ENCODE data around the gene RPL37. TPM values are rescaled to one million over a fixed set of nuclear protein-coding genes. Genes with fewer than 3 reads are reported as not detected.
A peak's percentile ranks its signal among the peaks of the same experiment; 100 is the strongest.
"Not testable (repeated sequence)": the region's sequence is repeated elsewhere in the genome, so short reads cannot be mapped to it uniquely, and the experiment has no call there.

The RPL37 gene
- total RNA-seq (1,348 and 1,380 TPM in 2 replicates), polyA plus RNA-seq (259 and 274 TPM in 2 replicates), polyA minus RNA-seq (1,095 and 1,451 TPM in 2 replicates), Bru-seq, nascent RNA (percentile 98 among the genes with signal in this experiment), BruChase-seq, experiment 1, labeled RNA remaining after a 6-hour chase (percentile 96 among the genes with signal in this experiment), BruChase-seq, experiment 2, labeled RNA remaining after a 2-hour chase (percentile 97 among the genes with signal in this experiment)
- polyA plus RNA-seq (2011; cell fraction: cytosol; rRNA removed): 713 and 717 TPM in 2 replicates
- polyA plus RNA-seq (2011; cell fraction: nucleus; rRNA removed): 198 and 377 TPM in 2 replicates
- polyA plus RNA-seq (2012): 2,072 and 2,765 TPM in 2 replicates
- polyA minus RNA-seq (2011; cell fraction: cytosol; rRNA and poly(A)+ RNA removed): 1,353 TPM
- 127 and 132 TPM in 2 replicates for polyA minus RNA-seq (2011; cell fraction: nucleus; rRNA and poly(A)+ RNA removed)
- long read RNA-seq, full-length matches to known transcripts: 740 of 1,191 reads
- long read RNA-seq, partial matches to known transcripts: 431 of 1,191 reads
- long read RNA-seq, other reads (novel, unspliced or antisense): 20 of 1,191 reads

GRCh38 chr5:40834849-40835787, at the start of gene RPL37:
TSS of gene RPL37 (minus strand) at chr5:40835222. CDS start at chr5:40835185, 37 bp downstream.
- Histone ChIP-seq H3K36me3 (ENCODE audit: control insufficient read depth in 2 of 2, extremely low read depth in 1 of 2, insufficient read depth in 2 of 2, low read length in 2 of 2) (peaks cover 12 to 24% of the 10 kb centered on the region in 2 experiments), H3K4me1 (ENCODE audit: control insufficient read depth, extremely low read depth, insufficient read depth, low read length) (peaks cover 28% of the 10 kb centered on the region), H3K9me3 (replicated peaks; ENCODE audit: control insufficient read depth, insufficient read depth, low read length) (no peaks in the 10 kb centered on the region), H3K27ac (ENCODE audit: insufficient read depth, low read depth, low read length) (peak within 1 kb of the TSS; percentile 71), H2AFZ (ENCODE audit: low read depth, low read length) (peak within 1 kb of the TSS; percentile 72), H4K20me1 (replicated peaks; ENCODE audit: control insufficient read depth, extremely low read depth, insufficient read depth, low read length) (peaks cover 4% of the 10 kb centered on the region), H3K4me3 (replicated peaks in 1 of 3; ENCODE audit: insufficient read depth in 1 of 3, low read depth in 1 of 3, low read length in 3 of 3) (peak within 1 kb of the TSS; percentile 44 to 90 (median 66)), H3K9me1 (replicated peaks; ENCODE audit: control insufficient read depth, extremely low read depth, insufficient read depth, low read length) (no peaks in the 10 kb centered on the region), H3K79me2 (ENCODE audit: control insufficient read depth, insufficient read depth, low read length) (peaks cover 44% of the 10 kb centered on the region), H3K9ac (replicated peaks; ENCODE audit: extremely low read depth, insufficient read depth, low read length) (peak within 1 kb of the TSS; percentile 96), H3K27me3 (ENCODE audit: control insufficient read depth in 2 of 2, insufficient read depth in 2 of 2, low read length in 2 of 2) (no peaks in the 10 kb centered on the region), H3K4me2 (ENCODE audit: insufficient read depth, low read length) (peak within 1 kb of the TSS; percentile 86)
- FAIRE-seq: peak; percentile 92
- TSS peak; percentile 99 for BruUV-seq (replicated peaks)
- dilution Hi-C loops (cut with MboI; ENCODE audit: extremely low pct_ligation_motif_present, low sequenced_read_pairs): no loop called here
- POLR2A ChIA-PET: interaction anchor here (0.6 kb wide), 1 partner anchor 152 kb away, joined by 3 read pairs; no protein-coding TSS in a partner anchor
- DNase-seq (ENCODE audit: low read depth, low spot score): peak; percentile 94
- TF ChIP-seq POLR2A (IDR thresholded peaks at IDR 0.05; ENCODE audit: low read depth, low read length): peak; percentile 99
- TF ChIP-seq JUN (IDR thresholded peaks at IDR 0.05; ENCODE audit: borderline replicate concordance, insufficient read depth, insufficient read length, low read depth): no peak
- TF ChIP-seq MYC (IDR thresholded peaks at IDR 0.05; ENCODE audit: low read depth, low read length): peak; percentile 8
- TF ChIP-seq POLR2AphosphoS5 (IDR thresholded peaks at IDR 0.05; ENCODE audit: insufficient read depth, low read depth, low read length): peak; percentile 99
- no peak for TF ChIP-seq EZH2 (IDR thresholded peaks at IDR 0.05; ENCODE audit: borderline replicate concordance, low read depth, low read length, severe bottlenecking)
- intact Hi-C loops (cut with micrococcal nuclease): loop anchor here (1.0 to 2.0 kb wide), 4 partner anchors 37 to 156 kb away; partner anchors contain the start of genes PRKAA1, PTGER4 and TTC33
- CTCF ChIA-PET: interaction anchor here (0.8 kb wide), 1 partner anchor 37 kb away, joined by 3 read pairs; the partner anchor contains the start of gene PRKAA1

GRCh38 chr5:40883051-40883450, 48.0 kb upstream of the RPL37 start:
- FAIRE-seq; DNase-seq (ENCODE audit: low read depth, low spot score); dilution Hi-C loops (cut with MboI; ENCODE audit: extremely low pct_ligation_motif_present, low sequenced_read_pairs); CTCF ChIA-PET; H3K27me3 ChIP-seq (ENCODE audit: control insufficient read depth in 2 of 2, insufficient read depth in 2 of 2, low read length in 2 of 2); H3K4me3 ChIP-seq (replicated peaks in 1 of 3; ENCODE audit: insufficient read depth in 1 of 3, low read depth in 1 of 3, low read length in 3 of 3); H3K9me1 ChIP-seq (replicated peaks; ENCODE audit: control insufficient read depth, extremely low read depth, insufficient read depth, low read length); H3K36me3 ChIP-seq (ENCODE audit: control insufficient read depth in 2 of 2, extremely low read depth in 1 of 2, insufficient read depth in 2 of 2, low read length in 2 of 2); H3K4me2 ChIP-seq (ENCODE audit: insufficient read depth, low read length); H4K20me1 ChIP-seq (replicated peaks; ENCODE audit: control insufficient read depth, extremely low read depth, insufficient read depth, low read length); H2AFZ ChIP-seq (ENCODE audit: low read depth, low read length); intact Hi-C loops (cut with micrococcal nuclease); BruUV-seq (replicated peaks); POLR2A ChIA-PET; H3K4me1 ChIP-seq (ENCODE audit: control insufficient read depth, extremely low read depth, insufficient read depth, low read length); H3K79me2 ChIP-seq (ENCODE audit: control insufficient read depth, insufficient read depth, low read length); H3K9me3 ChIP-seq (replicated peaks; ENCODE audit: control insufficient read depth, insufficient read depth, low read length); H3K27ac ChIP-seq (ENCODE audit: insufficient read depth, low read depth, low read length); H3K9ac ChIP-seq (replicated peaks; ENCODE audit: extremely low read depth, insufficient read depth, low read length): not testable (repeated sequence)
